ENCODE data around the gene BST2.

Gene BST2, protein sequence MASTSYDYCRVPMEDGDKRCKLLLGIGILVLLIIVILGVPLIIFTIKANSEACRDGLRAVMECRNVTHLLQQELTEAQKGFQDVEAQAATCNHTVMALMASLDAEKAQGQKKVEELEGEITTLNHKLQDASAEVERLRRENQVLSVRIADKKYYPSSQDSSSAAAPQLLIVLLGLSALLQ

DNA sequence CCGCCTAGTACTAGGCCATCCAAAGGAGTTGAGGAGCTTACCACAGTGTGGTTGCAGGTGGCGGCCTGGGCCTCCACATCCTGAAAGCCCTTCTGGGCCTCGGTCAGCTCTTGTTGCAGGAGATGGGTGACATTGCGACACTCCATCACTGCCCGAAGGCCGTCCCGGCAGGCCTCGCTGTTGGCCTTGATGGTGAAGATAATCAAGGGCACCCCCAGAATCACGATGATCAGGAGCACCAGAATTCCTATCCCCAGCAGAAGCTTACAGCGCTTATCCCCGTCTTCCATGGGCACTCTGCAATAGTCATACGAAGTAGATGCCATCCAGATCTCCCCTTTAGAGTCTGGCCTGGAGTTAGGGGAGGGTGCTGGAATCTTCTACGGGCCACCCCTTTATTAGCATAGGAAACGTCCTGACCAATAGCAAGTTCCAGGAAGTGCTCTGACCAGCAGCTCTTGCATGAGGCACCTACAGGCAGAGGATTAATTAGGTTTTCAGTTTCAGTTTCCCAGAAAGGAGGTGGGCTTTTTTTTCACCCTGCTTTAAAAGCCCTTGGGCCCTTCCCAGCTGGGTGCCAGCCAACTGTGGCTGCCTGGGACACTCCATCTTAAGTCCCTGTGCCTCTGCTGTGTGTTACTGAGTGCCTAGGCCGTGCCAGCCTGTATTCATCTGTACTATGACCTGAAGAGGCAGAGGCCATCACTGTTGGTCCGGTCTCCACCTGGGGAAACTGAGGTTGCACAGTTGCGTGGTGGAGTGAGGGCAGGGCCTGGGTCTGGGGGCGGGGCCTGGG lies at the start of gene BST2:
Gene BST2, minus strand, starts transcription at position 381 of the 796 bp plus-strand sequence. Its CDS starts 55 bp downstream, at position 326.
- DNase-seq = no peak

DNA sequence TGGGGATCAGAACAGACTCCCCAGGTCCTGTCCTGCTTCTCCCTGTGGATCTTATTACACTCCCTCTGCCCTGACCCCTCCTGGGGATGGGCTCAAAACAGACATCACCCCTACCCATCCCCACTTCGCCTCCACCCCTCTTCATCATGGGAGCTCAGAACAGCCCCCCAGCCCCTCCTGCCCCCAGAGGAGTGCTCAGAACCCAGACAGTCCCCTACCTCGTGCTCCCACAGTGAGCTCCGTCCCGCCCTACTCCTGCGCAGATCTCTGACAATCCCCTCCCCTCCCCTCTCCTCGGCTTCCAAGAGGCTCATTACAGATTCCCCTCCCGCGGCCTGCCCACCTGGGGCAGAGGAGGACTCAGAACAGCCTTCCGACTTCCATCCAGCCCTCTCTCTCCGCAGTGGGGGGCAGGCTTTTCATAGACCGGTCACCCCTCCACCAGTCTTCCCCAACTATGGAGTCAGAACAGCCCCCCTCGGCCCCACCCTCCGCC lies 49.2 kb upstream of the BST2 start:
- no peak for DNase-seq

DNA sequence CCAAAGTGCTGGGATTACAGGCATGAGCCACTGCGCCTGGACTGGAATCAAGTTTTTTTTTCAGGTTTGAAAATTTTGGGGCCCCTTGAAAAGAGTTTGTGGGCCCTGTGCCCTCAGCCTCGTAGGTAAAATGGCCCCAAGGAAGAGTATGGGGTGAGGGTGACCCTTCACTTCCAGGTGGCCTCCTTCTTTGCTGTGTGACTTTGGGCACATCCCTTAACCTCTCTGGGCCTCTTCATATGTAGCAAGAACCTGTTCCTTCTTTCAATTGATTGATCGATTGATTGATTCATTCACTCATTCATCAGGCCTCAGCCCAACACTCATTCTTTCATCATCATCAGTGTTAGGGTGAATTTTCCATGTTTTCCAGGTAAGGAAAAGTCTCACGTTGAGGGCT lies 46.4 kb upstream of the BST2 start:
- DNase-seq = no peak

DNA sequence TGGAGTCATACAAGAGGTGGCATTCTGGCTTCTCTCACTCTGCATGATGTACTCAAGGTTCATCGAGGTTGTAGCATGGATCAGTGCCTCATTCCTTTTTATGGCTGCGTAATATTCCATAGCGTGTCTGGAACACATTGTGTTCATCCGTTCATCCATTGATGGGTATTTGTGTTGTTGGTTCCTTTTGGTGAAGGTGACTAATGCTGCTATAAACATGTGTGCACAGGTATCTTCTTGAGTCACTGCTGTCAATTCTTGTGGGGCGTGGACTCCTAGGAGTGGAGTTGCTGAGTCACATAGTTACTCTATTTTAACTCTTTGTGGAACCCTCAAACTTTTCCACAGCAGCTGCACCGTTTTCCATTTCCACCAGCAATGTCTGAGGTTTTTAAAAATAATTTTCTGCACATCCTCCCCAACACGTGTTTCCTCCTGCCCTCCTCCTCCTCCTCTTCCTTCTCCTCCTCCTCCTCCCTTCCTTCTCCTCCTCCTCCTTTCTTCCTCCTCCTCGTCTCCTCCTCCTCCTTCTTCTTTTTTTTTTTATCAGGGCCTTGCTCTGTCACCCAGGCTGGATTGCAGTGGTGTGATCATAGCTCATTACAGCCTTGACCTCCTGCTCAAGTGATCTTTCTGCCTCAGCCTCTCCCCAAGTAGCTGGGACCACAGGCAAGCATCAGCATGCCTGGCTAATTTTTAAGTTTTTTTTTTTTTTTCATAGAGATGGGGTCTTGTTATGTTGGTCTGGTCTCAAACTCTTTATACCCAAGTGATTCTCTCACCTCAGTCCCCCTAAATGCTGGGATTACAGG lies 45.0 kb upstream of the BST2 start:
- DNase-seq = no peak

DNA sequence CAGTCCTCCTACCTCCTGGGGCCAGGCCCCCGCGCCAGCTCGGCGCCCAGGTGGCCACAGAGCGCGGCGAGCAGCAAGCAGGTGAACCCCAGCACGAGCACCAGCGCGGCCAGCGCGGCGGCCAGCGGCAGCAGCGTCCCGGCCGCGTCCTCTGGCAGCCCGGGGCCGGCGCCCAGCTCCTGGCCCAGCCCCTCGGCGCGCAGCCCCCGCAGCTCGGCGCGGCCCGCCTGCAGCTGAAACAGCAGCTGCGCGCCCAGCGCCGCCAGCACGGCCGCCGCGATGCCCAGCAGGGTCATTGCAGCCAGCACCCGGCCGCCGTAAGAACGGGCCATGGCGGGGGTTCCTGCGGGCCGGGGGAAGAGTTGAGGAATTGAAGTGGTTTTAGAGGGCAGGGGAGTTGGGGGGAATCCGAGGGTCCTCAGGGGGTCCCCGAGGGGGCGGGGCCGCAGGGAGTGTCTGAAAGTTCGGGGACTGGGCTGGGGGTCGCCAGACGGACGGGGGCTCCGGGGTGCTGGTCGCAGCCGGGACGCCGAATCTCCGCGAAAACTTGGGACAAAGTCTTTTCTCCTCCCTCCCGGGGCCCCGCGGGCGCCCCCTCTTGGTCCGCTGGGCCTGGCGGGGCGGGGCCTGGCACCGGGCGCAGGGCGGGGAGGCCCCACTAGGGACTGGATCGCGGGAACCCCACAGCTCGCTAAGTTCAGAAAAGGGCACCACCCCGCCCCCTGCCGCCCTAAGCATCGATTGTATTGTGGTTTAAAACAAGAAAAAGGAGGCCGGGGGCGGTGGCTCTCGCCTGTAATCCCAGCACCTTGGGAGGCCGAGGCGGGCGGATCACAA lies 42.9 kb upstream of the BST2 start, which contains the start of gene TMEM221:
Gene TMEM221, minus strand, starts transcription at position 538 of the 837 bp plus-strand sequence. Its CDS starts 206 bp downstream, at position 332.
- peak; percentile 7 for DNase-seq

DNA sequence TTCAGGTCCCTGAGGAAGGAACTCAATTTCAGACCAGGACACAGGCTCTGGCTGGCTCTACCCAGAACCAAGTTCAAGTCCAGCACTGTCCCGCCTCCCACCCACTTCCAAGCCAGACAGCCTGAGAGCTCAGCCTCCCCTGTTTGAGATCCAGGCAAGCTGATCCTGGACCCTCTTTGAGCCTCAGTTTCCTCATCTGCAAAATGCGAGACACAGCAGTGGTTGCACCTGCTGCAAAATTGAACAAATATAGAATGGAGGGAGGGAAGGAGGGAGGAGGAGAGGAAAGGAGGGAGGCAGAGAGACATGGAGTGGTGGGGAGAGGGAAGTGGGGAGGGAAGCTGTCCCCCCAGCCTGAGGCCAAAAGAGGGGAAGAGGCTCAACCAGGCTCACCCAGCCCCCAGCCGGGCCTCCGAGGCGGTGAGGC lies 42.3 kb upstream of the BST2 start:
- no peak for DNase-seq

DNA sequence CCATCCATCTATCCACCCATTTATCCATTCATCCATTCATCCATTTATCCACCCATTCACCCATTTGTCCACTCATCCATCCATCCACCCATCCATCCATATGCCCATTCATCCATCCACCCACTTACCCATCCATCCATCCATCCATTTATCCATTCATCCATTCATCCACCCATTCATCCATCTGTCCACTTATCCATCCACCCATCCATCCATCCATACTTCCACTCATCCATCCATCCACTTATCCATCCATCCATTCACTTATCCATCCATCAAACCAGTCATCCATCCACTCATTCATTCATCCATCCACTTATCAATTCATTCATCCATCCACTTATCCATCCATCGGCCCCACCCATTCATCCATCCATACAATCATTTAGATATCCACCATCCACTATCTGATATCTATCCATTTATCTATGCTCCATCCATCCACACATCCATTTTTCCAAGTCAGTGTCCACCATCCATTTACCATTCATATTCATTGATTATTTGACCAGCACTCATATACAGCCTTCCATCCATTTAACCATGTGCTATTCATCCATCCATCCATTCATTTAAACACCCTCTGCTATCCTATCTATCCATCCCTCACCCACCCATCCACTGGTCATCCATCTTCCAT lies 40.2 kb upstream of the BST2 start:
- DNase-seq = no peak

DNA sequence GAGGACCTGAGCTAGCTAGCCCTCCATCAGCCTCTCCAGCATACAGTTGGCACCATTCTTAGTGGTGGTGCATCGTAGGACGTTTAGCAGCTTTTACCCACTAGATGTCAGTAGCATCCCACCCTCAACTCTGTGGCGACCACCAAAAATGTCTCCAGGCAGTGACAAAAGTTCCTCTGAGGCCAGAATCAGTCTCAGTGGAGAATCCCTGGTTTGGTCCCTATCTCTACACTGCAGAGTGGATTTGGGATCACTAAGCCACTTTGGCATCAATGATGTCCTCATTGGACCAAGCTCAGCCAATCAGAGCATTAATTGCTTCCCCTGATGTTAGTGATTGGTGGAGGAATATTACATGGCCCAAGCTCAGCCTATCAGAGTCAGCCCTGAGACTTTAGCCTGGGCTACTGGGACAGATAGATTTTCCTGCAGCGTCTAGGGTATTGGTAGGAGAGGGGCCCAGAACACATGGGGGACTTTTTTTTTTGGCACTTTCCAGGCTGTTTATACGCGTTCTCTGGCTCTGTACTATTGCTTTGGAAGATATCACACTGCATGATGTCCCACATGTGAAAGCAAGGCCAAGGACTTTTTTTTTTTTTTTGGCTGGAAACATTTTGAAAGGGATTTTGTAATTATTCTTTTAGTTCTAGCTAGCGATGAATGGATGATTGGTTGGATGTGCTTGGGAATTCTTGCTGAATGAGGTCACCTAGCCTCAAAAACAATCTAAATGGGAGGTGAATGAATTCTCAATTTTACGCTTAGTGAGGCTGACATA lies 36.0 kb upstream of the BST2 start:
- no peak for DNase-seq

DNA sequence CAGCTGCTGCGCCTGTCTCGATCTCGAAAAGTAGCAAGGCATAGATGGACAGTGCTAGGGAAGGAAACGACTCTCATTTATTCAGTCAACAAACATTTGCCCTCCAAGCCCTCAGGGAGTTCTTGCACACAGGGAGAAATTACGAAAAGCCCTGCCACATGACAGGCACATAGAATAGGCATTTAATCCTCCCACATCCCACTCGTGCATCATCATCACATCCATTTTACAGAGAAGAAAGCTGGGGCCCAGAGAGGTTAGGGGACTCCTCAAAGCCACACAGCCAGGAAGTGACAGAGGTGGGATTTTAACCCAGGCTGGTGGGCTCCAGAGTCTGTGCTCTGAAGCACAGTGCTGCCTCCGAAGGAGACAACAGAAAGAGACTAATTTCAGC lies 31.4 kb upstream of the BST2 start:
- DNase-seq = no peak

DNA sequence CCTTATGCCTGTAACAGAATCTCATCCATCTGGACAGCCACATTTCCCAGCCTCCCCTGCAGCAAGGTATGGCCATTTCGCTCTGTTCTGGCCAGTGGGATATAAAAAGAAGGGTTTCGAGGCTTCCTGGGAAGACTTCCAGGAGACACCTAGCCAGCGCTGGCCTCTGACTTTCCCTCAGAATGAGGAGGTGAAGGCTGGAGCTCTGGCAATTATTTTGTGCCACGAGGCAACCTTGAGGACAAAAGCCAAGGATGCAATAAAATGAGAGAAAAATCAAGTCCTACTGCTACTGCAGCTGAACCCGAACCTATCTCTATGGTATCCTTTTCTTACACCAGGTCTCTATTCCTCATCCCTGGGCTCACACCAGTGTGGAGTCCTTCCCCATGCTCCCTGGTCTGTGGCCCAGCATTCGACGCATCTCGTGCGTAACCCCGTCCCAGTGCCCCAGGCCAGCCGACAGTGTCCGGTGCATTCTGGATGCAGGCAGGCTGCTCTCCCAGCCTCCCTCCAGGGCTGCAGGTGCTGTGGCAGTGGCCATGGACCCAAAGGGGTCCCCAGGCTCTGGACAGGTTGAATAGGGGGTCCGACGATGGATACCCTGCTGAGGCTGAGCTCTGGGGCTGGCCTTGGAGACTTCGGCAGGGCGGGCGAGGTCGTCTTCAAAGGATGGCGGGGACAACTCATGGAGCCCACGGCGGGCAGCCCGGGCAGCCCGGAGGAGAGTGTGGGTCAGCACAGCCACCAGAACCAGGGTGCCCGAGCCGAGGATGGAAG lies 30.9 kb upstream of the BST2 start:
- DNase-seq = no peak

DNA sequence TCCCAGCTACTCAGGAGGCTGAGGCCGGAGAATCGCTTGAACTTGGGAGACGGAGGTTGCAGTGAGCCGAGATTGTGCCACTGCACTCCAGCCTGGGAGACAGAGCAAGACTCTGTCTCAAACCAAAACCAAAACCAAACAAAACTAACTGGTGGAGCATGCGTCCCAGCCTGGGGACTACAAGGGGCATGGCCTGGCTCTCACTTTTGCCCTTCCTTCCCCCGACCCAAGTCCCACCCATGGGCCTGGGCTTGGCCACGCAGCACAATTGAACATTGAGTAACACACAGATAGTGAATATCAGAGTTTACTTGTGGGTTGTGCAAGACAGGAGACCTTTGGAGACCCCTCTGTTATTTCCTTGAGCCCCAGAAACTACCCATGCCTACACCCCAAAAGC lies 29.8 kb upstream of the BST2 start:
- no peak for DNase-seq

DNA sequence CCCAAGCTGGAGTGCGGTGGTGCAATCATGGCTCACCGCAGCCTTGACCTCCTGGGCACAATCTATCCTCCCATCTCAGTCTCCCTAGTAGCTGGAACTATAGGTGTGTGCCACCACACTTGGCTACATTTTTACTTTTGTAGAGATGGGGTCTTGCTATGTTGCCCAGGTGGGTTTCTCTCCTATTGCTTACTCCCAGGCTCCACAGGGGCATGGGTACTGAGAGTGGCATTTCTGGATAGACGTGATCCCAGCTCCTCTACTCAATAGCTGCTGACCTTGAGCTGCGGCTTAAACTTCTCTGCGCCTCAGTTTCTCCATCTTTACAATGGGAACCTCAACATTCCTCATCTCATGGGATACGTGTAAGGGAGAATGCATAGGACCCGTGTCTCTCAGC lies 26.0 kb upstream of the BST2 start:
- no peak for DNase-seq

DNA sequence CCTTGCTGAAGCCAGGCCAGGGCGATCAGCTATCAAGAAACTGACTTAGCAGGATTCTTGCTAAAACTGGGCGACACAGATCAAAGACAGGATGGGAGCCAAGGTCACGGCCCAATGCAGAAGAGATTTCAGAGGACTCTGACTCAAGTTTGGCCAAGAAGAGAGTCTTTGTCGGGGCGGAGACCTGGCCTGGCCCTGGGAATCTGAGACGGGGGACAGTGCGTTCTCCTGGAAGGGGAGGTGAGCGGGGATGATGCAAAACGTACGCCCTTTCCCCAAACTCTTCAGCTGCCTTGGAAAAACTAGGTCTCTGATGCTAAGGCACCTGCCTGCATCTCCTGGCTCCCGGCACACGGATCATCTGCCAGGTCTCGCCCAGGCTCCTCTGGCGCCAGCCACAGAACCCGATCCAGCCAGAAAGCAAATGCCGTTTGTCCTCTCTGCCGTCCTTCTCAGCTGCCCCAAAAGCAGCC lies 24.2 kb upstream of the BST2 start:
- no peak for DNase-seq

DNA sequence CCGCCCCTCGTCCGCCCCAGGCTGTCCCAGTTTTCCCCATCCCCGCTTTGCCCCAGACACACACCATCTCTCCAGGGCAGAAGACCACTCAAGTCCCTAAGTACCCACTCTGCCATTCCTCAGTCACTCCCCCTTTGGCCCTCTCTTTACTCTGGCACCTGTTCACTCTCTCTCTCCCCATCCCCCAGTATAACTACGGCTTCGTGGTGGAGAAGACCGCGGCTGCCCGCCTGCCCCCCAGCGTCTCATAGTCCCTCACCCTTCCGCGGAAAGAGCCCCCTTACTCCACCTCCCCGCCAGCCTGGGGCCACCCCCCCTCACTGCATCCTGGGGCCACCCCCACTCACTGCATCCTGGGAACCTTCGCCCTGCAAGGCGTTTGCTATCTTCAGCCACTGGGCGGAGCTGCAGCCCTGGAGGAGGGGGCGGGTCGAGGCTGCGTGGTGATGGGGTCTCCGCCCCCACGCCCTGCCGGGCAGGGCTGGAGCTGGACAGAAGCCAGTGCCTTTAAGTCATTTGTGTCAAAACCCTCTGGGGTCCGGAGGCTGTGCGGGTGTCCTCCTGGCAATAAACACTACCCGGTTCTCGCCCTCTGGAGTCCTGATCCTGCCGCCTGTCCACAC lies 19.4 kb upstream of the BST2 start:
- DNase-seq = peak; percentile 54

DNA sequence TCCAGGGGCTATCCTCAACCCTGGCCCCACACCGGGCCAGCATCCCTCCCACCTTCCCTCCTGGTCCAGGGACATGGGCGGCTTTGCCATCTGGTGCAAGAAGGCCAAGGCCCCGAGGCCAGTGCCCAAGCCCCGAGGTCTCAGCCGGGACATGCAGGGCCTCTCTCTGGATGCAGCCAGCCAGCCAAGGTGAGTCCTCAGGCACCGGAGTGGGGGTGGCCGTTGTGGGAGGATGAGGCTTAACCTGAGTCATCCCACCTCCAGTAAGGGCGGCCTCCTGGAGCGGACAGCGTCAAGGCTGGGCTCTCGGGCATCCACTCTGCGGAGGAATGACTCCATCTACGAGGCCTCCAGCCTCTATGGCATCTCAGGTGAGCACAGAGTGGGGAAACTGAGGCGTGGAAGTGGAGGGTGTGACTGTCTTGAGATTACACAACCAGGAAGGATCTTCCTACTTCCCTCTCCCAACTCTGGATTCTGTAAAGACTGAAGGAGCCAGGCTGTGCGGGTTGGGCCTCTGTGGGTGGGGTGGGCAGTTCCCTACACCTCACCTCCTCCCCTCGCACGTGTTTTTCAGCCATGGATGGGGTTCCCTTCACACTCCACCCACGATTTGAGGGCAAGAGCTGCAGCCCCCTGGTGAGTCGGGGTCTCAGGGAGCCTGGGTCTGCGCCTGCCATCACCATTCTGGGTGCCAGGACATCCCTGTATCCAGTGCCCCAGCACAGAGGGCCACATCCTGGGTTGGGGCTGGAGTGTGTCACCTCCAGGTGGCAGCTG lies 18.2 kb upstream of the BST2 start:
- DNase-seq = no peak

DNA sequence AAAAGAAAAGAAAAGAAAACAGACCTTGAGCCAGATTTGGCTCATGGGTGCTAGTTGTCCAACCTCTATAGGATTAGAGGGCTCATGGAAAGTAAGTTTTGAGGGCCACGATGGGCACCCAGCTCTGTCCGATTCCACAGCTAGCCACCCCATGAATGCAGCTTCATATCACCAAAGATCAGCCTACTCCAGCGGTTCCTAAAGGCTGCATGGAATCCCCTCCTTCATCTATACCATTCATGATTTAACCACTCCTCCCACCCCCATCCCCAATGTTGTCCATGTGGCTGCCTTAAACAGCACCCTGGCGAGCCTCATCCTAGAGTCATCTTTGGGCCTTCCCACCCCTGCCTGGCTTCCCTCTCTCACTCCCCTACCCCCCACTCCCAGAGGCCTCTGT lies 16.5 kb upstream of the BST2 start:
- DNase-seq = no peak

DNA sequence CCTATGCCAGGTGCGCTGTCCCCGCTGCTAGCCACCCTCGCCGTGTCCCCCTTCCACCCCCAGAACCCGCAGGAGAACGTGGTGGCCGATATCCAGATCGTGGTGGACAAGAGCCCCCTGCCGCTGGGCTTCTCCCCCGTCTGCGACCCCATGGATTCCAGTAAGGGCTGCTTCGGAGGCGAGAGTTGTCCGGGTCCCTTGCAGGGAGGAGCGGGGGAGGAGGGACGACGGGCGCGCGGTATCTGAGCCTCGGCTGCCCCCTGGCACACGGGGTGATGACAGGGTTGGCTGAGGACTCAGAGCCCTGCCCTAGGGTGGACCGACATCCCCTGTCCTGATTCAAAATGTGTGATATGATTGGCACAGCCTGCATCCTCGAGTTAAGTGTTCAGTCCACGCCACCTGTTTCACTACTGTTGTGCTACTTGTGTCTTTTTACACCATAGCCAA lies 15.1 kb upstream of the BST2 start:
- peak; percentile 32 for DNase-seq

DNA sequence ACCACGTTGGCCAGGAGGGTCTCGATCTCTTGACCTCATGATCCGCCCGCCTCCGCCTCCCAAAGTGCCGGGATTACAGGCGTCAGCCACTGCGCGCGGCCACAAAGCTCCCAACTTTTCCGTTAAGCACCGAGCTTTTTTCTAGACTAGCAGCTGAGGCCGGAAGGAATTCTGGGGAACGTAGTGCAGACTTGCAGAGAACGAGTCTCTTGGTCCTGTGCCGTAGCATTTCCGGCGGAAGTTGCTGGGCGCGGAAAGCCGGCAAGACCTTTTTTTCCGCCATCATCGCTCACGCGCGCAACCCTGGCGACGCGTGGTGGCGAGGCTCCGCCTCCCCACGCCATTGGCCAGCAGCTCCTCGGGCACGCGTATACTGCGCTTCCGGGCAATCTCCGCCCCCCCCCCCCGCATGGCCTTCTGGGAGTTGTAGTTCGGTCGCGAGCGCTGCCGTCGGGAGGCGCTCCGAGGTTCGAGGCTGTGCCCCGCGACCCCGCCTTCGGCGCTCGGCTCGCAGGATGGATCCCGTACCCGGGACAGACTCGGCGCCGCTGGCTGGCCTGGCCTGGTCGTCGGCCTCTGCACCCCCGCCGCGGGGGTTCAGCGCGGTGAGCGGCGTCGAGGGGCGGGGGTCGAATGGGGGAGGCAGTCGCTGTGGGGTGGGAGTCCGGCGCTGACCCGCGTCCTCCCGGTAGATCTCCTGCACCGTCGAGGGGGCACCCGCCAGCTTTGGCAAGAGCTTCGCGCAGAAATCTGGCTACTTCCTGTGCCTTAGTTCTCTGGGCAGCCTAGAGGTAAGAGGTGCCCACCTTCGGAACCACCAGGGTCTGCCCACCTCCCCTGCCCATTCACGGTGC lies 14.4 kb upstream of the BST2 start, which contains the start of gene MVB12A:
Gene MVB12A, plus strand, starts transcription at position 427 of the 854 bp plus-strand sequence. Its CDS starts 89 bp downstream, at position 516.
- peak; percentile 98 for DNase-seq

Data from NCI-H1105 treated with DMSO at 0.1 percent for 48 hours (cell line).